Kidney epithelial cell (primary cell): Measurements from ENCODE around the gene C19orf67. TPM values are rescaled to one million over a fixed set of nuclear protein-coding genes. Genes with fewer than 3 reads are reported as not detected.

Experiments used
- DNase-seq: peaks from one replicate; pipeline ENCODE4 v3.0.0-alpha.2; 2010; ENCODE audit warnings: low read depth
- H3K27me3 ChIP-seq: 2 replicates; pipeline ENCODE4 v1.6.0; 2011; ENCODE audit warnings: low read length; ENCODE audit not compliant: control insufficient read depth, insufficient read depth
- H3K36me3 ChIP-seq: 2 replicates; pipeline ENCODE4 v1.5.1; 2011; ENCODE audit warnings: low read length; ENCODE audit not compliant: control insufficient read depth, insufficient read depth
- H3K4me3 ChIP-seq: 2 replicates; pipeline ENCODE4 v1.5.1; 2011; ENCODE audit warnings: low read depth, mild to moderate bottlenecking, control low read depth, low read length
- total RNA-seq: library from RNA; depleted of rRNA; stranded (reverse); fragments of >200 nt; gene quantifications from 2 replicates; pipeline ENCODE4 v1.2.3, GENCODE V29; 2015
- TF ChIP-seq, protein P1 (sequence below): IDR thresholded peaks from 2 replicates; pipeline ENCODE4 v1.5.1; 2011; ENCODE audit warnings: mild to moderate bottlenecking, moderate library complexity, low read length, control low read depth, inconsistent platforms; ENCODE audit not compliant: insufficient read depth, poor library complexity, severe bottlenecking

Gene C19orf67
- total RNA-seq, 1 donor from 2014 or later, result not detected

DNA sequence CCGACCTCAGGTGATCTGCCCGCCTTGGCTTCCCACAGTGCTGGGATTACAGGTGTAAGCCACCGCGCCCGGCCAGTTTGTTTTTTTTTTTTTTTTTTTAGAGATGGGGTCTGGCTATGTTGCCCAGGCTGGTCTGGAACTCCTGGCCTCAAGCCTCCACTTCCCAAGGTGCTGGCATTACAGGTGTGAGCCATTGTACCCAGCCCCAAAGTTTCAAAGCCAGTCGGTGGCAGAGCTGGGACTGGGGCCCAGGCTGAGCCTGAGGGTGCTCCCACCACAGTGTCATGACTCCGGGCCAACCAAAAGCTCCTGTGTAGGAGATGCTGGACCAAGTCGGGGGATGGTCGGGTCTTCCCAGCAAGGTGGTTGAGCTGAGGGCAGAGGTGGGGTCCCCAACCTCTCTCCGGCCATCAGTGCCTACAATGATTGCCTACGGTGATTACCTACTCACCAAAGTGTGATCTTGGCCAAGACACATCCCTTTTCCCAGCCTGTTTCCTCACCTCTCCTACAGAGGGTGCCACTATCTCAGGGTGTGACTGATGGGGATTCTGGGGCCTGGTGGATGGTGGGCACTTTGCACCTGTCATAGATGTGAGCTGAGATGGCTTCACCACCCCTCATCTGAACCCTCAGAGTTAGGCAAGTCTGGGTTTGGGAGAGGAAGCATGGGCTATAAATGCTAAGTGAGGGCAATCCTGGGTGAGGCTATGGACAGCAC, 10.8 kb upstream of the C19orf67 start:
- peaks cover 2% of the 10 kb centered on the region for H3K36me3 ChIP-seq
- no peak for DNase-seq
- TF ChIP-seq, protein P1, sequence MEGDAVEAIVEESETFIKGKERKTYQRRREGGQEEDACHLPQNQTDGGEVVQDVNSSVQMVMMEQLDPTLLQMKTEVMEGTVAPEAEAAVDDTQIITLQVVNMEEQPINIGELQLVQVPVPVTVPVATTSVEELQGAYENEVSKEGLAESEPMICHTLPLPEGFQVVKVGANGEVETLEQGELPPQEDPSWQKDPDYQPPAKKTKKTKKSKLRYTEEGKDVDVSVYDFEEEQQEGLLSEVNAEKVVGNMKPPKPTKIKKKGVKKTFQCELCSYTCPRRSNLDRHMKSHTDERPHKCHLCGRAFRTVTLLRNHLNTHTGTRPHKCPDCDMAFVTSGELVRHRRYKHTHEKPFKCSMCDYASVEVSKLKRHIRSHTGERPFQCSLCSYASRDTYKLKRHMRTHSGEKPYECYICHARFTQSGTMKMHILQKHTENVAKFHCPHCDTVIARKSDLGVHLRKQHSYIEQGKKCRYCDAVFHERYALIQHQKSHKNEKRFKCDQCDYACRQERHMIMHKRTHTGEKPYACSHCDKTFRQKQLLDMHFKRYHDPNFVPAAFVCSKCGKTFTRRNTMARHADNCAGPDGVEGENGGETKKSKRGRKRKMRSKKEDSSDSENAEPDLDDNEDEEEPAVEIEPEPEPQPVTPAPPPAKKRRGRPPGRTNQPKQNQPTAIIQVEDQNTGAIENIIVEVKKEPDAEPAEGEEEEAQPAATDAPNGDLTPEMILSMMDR, result peak; percentile 16
- no peak overlapping the region for H3K4me3 ChIP-seq
- no peaks in the 10 kb centered on the region for H3K27me3 ChIP-seq

DNA sequence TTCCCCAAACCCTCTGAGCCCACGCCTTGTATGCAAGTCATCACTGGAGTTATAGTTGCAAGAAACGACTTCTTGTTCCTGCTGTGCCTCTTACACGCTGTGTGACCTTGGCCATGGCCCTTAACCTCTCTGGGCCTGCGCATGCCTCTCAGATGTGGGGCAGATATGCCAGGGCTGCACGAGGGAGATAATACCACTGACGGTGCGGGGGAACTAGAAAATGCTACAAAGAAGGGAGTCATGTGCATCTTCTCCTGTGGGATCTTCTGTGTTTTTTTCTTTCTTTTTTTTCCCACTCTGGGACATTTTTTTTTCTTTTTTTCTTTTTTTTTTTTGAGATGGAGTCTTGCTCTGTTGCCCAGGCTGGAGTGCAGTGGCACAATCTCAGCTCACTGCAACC, 9.3 kb upstream of the C19orf67 start:
- Histone ChIP-seq H3K4me3 (no peak overlapping the region), H3K27me3 (no peaks in the 10 kb centered on the region), H3K36me3 (no peaks in the 10 kb centered on the region)
- TF ChIP-seq, protein P1, result no peak
- no peak for DNase-seq

DNA sequence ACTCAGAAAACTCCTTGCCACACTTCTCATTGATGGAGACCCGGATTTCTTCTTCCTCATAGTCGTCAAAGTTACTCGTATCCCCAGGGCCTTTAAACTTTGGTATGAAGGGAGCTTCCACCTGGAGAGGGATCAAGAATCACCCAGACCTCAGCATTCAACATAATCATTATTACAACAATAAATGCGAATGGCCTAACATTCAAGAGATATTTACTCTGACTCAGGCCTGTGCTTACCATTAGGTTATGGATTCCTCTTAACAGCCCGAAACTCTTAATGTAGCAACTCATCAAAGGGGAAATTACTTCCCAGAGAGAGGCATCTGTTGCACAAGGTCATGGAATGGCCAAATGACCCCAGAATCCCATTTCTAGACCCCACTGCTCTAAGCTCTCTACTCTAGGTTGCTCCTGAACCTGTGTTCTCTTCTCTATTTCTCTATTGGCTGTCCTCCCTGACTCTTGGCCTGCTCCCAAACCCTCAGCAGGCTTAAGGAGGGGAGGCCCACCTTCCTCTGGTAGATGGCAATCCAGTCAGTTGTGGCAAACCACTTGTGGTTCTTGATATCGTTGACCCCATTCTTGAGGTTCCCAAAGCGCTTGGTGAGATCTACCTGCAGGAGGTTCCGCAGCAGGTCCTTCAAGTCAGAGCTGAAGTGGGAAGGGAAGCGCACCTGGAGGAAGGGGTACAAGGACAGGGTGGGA, 7.7 kb upstream of the C19orf67 start:
- H3K27me3 ChIP-seq, result no peaks in the 10 kb centered on the region
- TF ChIP-seq, protein P1, result no peak
- H3K36me3 ChIP-seq, result no peaks in the 10 kb centered on the region
- no peak for DNase-seq
- no peak overlapping the region for H3K4me3 ChIP-seq

DNA sequence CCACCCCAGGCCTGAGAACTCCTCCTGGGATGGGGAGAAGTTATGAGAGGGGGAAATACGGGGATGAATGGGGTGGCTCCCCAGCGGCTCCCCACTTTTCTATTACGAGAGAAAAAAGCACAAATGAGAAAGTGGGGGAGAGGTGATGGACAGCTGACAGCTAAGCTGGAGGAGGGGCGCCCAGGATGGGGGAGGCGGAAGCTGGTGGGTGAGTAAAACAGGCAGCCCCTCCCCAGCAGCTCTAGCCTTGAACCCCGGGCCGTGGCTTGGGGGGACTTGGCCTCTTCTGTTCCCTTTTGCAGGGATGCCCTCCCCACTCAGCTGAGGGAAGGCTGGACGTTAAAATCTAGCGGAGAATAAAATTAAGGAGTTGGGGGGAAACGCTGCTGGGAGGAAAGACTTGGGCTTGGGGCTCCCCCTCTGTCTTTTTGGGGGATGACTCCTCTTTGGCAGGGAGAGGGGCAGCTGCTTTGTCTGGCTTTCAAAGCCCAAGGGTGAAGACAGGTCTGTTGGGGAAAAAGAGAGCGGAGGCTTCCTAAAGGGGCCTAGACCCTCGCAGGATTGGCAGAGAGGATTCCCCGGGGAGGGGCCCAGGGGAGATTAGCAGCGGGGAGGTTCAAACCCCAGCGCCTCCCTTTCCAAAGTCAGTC, 6.4 kb upstream of the C19orf67 start:
- TF ChIP-seq, protein P1, result no peak
- Histone ChIP-seq H3K4me3 (peak overlapping the region; percentile 67), H3K27me3 (no peaks in the 10 kb centered on the region), H3K36me3 (no peaks in the 10 kb centered on the region)
- no peak for DNase-seq

DNA sequence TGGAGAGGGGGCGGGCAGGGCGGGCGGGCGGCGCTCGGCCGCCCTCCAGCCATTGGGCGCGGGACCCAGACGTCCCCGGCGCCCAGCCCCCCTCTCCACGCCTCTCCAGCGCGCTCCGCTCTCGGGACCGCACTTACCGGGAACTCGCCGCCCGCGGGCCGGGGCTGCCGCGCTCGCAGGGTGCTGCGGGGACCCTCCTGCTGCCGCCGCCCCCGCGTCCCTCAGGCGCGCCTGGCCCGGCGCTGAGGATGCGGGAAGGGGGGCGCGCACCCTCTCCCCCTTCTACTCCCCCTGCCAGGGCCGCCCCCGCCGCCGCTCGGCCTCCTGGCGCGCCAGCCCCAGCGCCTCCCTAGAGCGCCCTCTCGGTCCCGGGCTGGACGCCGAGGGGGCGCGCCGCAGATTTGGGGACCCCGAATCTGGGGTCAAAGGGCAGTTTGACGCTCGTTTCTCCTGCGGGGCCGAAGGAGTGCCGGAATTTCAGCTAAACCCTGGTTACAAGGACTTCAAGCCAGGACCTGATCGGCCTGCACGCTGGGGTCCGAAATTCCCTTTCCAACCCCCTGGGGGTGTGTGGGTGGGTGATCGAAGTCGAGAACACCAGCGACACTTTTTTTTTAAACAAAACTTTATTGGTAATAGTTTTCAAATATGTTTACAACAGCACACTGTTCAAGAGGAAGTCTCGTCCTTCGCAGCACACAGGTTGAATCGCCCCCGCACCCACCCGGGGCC, 5.7 kb upstream of the C19orf67 start:
- TF ChIP-seq, protein P1, result peak; percentile 16
- DNase-seq, result no peak
- Histone ChIP-seq H3K27me3 (no peaks in the 10 kb centered on the region), H3K36me3 (no peaks in the 10 kb centered on the region), H3K4me3 (peak overlapping the region; percentile 67)
